ENCODE measurements around the gene PCDH1.

DNA sequence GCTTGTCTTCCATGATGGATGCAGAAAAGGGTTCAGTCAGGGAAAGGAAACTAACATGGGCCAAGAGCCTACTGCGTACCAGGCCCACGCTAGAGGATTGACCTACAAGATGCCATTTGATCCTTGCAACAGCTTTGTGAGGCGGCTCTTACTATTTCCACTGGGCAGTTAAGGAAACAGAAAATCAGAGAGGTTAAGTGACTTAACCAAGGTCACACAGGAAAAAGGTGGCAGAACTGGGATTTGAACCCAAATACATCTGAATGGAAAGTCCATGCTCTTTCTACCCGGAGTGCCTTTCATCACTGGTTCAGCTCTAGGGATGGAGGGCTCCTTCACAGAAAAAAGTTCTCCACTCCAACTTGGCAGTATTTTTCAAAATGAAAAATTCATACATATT is 50.0 kb downstream of the PCDH1 start:
- TF ChIP-seq, protein P1, sequence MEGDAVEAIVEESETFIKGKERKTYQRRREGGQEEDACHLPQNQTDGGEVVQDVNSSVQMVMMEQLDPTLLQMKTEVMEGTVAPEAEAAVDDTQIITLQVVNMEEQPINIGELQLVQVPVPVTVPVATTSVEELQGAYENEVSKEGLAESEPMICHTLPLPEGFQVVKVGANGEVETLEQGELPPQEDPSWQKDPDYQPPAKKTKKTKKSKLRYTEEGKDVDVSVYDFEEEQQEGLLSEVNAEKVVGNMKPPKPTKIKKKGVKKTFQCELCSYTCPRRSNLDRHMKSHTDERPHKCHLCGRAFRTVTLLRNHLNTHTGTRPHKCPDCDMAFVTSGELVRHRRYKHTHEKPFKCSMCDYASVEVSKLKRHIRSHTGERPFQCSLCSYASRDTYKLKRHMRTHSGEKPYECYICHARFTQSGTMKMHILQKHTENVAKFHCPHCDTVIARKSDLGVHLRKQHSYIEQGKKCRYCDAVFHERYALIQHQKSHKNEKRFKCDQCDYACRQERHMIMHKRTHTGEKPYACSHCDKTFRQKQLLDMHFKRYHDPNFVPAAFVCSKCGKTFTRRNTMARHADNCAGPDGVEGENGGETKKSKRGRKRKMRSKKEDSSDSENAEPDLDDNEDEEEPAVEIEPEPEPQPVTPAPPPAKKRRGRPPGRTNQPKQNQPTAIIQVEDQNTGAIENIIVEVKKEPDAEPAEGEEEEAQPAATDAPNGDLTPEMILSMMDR (IDR thresholded peaks at IDR 0.05): no peak
- no peak for TF ChIP-seq POLR2A (IDR thresholded peaks at IDR 0.05)

Measured in right lobe of liver (tissue), 4 donors.